NCI-H1694 (cell line): ENCODE results near the gene TFEB.

Experiments used
- DNase-seq: peaks from one replicate; lab custom pipeline; 2025; lab: John Stamatoyannopoulos, UW

TFEB gene

GRCh38 chr6:41705996-41706835, 29.2 kb downstream of the TFEB start:
- DNase-seq, result peak; percentile 67

GRCh38 chr6:41705311-41705995, 30.0 kb downstream of the TFEB start:
- DNase-seq, result no peak

- no peak for DNase-seq
Measured at GRCh38 chr6:41704656-41705310, 30.6 kb downstream of the TFEB start.

GRCh38 chr6:41704028-41704427, 31.4 kb downstream of the TFEB start:
- no peak for DNase-seq

GRCh38 chr6:41702771-41703494, 32.5 kb downstream of the TFEB start:
- no peak for DNase-seq

- DNase-seq, result no peak
Measured at GRCh38 chr6:41702089-41702745, 33.2 kb downstream of the TFEB start.

- no peak for DNase-seq
Measured at GRCh38 chr6:41700463-41701347, 34.7 kb downstream of the TFEB start.

GRCh38 chr6:41699063-41699462, 36.3 kb downstream of the TFEB start:
- DNase-seq, result no peak

- DNase-seq, result no peak
Measured at GRCh38 chr6:41697861-41698781, 37.3 kb downstream of the TFEB start.

GRCh38 chr6:41696788-41697187, 38.6 kb downstream of the TFEB start:
- no peak for DNase-seq

GRCh38 chr6:41695825-41696224, 39.6 kb downstream of the TFEB start:
- DNase-seq, result no peak

- no peak for DNase-seq
Measured at GRCh38 chr6:41694815-41695526, 40.4 kb downstream of the TFEB start.

- no peak for DNase-seq
Measured at GRCh38 chr6:41693281-41694240, 41.8 kb downstream of the TFEB start.

- no peak for DNase-seq
Measured at GRCh38 chr6:41692730-41693129, 42.7 kb downstream of the TFEB start.

- no peak for DNase-seq
Measured at GRCh38 chr6:41692080-41692675, 43.2 kb downstream of the TFEB start.

- no peak for DNase-seq
Measured at GRCh38 chr6:41691426-41692079, 43.9 kb downstream of the TFEB start.
